Activated CD4-positive, alpha-beta T cell treated with anti-CD3 and anti-CD28 coated beads for 24 hours (primary cell): ENCODE data around the gene KLK8.
"Not testable (repeated sequence)": the region's sequence is repeated elsewhere in the genome, so short reads cannot be mapped to it uniquely, and the experiment has no call there.

ENCODE experiments used
- DNase-seq, 2 donors: peaks; one replicate each; pipeline ENCODE4 v3.0.0-alpha.2; 2020; ENCODE audit warnings: low read depth in 2 of 2

Gene KLK8

DNA sequence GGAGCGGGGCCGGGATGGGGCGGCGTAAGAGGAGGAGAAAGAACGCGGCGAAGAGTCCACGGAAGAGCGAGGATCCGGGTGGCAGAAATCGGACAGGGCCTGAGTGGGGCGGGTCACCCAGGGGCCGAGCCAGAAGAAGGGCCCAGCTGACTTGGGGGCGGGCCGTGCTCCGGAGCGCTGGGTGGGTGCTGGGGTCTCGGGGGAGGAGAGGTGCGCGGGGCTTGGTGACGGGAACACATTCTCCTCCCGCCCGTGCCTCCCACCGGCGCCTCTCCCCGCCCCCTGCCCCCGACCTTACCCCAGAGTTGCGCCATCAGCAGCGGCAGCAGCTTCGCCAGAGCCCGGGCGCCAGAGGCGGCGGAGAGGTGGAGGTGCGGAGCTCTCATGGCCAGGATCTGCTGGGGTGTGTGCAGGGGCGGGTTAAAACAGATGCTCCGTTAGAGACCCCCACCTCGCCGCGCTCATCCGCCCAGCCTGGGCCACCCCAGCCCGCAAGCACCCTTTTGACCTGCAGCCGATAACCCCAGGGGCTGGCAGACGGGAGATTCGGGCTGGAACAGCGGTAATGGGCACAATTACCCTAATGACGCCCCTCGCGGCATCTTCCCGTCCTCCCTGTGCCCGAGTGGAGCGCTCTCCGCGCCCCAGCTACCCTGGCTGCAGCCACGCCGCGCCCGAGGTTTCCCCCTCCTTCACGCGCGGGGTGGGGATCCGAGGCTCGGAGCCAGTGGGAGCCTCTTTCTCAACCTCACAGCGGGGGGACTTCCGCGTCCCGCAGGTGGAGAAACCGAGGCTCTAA lies 17.5 kb upstream of the KLK8 start:
- no peak for DNase-seq

DNA sequence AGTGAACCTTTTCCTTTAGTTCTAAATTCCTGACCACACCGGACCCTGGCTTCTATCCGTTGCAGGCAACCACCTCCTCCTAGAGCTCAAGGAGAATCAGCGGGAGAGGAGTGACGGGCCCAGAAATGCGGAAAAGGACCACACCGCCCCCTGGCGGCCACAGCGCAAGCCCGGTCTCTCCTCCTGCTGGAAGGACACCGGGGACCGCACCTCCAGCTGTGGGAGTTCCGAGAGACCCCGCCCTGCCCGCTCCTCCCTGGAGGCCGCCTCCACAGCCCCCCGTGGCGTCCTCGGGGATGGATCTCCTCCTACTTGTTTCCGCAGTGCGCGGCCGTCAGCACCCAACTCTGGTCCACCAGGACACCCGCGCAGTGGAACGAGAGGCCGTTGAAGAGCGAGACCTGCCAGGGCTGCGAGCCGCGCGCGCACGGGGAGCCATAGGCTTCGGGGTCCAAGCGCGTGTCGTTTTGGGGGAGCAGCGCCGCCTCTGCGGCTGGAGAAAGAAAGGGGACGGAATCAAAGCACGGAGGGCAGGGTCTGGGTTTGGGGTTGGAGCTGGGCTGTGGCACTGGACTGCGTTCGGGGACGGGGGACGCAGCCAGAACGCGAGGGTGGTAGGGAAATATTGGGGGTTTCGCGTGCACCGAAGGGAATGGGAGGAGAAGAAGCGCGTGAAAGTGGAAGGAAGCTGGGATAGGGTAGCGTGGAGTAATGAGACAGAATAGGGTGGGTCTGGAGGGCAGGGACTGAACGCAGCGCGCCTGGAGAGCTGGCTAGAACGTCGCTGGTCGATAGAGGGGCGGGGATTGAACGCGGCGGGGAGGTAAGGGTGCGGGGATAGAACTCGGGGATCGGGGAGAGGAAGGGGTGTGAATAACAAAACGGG lies 15.6 kb upstream of the KLK8 start:
- DNase-seq, result peak; percentile 39 to 62

DNA sequence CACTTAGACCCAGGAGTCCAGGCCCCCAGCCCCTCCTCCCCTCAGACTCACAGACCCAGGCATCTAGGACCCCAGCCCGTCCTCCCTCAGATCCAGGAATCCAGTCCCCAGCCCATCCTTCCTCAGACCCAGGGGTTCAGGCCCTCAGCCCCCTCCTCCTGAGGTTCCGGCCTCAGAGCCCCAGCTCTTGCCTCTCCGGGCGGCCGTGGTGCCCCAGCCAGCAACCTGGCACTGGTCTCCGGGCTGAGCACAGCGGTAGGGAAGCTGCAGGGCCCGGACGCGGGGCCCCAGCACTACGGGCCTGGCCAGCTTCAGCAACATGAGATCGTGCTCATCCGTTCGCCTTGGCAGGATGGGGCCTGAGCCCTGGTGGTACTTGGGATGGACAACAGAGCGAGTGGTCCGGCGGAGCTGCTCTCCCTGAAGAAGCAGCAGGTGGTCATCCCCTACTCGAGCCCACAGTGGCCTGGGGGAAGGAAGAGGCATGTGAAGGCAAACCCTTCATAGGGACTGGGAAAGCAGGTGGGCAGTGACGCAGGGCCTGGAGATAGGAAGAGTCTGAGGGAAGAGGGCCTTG lies 14.4 kb upstream of the KLK8 start:
- no peak for DNase-seq

DNA sequence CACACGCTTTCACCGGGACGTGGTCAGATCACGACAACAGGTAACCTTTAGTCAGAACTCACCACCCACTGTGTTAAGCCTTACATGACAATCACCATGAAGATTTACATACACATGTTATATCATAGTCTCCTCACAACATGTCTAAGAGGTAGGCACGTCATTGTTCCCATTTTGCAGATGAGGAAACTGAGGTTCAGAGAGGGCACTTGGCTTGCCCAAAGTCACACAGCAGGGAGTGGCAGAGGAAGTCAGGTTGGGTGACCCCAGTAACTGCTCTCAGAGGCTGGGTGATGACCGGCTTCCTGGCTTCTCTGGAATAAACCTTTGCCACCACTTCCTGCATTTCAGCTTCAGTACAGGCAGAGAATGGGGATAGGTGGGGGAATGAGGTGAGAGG lies 12.8 kb upstream of the KLK8 start:
- DNase-seq, result no peak

DNA sequence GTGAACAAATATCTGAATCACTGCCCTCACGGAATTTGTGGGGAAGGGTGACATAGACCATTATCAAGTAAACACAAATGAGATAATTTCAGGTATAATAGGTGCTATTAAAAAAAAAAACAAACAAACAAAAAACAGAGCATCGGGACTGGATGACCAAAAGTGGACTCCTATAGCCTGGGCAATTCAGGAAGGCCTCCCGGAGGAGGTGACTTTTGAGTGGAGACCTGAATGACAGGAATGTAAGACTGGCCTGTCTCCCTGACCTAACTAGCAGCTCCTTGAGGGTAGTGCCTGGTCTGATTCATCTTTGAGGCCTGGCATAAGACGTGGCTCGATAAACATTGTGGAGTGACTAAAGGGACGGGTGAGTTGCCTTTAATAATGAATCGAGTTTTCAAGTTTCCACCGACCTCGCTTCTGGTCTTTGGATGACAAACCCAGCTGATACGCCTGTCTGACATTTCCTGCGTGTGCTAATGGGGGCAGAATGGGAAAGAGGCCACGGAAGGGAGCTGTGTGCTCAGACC lies 11.3 kb upstream of the KLK8 start:
- DNase-seq, result no peak

DNA sequence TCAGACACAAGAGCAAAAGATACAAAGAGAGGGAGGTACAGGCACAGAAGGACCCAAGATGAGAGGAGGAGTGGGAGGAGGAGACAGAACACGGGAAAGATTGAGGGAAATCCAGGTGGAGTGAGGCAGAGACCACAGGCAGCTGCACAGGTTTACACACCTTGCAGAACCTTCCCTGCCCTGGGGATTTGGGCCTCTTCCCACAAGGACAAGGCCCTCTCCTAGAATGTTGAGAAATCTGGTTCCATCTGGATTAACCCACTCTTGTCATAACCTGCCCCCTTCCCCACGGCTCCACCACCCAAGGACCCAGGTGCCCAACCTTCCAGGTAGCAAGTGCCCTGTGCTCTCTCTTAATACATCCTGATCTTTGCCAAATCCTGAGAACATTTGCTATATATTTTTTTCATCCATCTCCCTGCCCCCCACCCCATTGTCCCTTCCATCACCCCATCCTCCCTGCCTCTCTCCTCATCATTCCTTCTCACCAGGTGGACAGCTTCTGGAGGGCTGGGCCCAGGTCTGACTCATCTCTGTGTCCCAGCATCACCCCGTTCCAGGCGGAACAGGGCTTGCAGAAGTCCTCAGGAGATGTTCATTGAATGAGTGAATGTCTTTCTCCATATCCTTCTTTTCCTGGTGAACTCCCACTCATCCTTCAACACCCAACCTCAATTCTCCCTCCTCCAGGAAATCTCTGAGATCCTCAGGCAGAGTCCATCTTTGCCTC lies 8.8 kb upstream of the KLK8 start:
- no peak for DNase-seq

DNA sequence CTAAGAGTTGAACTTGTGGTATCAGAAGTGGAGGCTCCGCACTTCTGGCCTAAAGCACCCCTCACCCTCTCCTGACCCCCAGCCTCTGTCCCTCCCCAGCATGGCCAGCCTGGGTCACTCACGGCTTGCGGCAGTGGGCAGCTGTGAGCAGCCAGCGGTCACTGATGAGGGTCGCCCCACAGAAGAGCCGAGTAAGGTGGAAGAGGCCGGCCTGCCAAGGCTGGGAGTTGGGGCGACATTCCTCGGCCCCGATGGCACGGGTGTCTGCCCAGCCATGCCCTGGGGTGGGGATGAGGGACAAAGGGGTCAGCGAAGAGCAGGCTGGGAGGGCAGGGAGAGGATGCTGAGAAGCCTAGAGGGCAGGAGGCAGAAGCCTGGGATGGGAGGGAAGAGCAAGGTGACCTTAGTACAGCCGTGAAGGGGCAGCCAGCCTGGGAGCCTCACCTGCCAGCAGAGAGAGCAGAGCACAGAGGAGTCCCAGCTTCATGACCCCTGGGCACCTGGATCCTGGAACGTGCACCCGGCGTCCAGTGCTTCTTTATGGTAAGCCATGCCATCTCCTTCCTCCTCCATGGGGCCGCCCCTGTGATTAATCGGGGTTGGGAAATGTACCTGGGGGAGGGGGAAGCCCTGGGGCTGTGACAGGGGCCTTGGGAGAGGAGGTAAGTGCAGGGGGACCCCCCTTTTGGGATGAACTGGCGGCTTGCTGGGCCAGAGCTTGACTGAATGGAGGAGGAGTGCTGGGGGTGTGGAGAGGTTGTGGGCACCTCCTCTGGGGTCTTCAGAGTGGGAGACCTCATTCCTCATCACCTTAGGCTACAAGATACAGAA lies 7.9 kb upstream of the KLK8 start:
- DNase-seq, result no peak

DNA sequence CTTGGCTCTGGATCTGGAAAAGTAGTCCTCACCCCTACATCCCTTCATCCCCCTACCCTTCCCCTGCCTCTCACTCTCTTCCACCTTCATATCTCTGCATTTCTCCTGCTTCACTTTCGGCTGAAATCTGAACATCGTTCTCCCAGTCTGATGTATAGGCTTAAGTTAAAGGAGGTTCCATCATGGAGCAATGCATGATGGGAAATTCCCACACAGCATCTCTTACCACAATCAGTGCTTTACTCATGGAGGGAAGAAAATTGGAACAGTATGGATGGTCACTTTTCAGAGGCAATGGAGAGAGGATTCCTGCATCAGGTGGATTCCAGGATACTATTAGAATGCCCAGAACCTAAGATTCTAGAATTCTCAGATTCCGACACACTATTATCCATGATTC lies 6.1 kb upstream of the KLK8 start:
- no peak for DNase-seq

DNA sequence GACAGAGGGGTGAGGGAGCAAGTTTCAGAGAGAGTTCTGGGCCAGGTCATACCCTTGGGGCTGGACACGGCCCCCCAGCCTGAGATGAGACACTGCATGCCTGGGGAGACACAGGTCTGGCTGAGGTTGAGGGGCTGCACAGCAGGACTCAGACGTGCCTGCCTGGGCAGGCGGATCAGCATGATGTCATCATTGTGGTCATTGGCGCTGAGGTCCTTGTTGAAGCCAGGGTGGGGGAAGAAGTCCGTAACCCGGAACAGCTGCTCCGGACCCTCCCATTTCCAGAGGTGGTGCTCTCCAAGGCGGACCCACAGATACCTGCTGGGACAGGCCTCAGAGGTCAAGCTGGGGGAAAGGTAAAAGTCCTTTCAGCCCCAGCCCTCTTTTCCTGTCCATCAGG lies 5.0 kb upstream of the KLK8 start:
- no peak for DNase-seq

DNA sequence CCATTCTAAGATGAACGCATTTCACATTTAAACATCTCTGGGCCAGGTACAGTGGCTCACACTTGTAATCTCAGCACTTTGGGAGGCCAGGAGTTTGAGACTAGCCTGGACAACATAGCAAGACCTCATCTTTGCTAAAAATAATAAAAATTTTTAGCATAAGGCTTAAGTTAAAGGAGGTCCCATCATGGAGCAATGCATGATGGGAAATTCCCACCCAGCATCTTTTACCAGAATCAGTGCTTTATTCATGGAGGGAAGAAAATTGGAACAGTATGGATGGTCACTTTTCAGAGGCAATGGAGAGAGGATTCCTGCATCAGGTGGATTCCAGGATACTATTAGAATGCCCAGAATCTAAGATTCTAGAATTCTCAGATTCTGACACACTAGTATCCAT lies 3.8 kb upstream of the KLK8 start:
- DNase-seq, result no peak

DNA sequence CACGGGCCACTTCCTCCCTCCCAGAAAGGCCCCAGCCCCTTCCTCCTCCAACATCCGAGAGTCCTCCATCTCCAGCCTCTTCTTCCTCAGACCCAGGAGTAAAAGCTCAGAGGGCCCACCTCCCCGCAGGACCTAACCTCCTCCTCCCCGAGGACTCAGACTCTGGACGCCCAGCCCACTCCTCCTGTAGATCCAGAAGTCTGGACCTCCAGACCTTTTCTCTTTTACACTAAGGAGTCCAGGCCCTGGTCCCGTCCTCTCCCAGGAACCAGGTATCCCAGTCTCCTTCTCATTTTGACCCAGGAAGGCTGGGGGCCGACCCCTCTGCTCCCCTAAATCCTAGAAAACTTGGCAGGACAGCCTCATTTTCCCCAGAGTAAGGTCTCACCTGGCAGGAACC lies 1.9 kb upstream of the KLK8 start:
- no peak for DNase-seq

DNA sequence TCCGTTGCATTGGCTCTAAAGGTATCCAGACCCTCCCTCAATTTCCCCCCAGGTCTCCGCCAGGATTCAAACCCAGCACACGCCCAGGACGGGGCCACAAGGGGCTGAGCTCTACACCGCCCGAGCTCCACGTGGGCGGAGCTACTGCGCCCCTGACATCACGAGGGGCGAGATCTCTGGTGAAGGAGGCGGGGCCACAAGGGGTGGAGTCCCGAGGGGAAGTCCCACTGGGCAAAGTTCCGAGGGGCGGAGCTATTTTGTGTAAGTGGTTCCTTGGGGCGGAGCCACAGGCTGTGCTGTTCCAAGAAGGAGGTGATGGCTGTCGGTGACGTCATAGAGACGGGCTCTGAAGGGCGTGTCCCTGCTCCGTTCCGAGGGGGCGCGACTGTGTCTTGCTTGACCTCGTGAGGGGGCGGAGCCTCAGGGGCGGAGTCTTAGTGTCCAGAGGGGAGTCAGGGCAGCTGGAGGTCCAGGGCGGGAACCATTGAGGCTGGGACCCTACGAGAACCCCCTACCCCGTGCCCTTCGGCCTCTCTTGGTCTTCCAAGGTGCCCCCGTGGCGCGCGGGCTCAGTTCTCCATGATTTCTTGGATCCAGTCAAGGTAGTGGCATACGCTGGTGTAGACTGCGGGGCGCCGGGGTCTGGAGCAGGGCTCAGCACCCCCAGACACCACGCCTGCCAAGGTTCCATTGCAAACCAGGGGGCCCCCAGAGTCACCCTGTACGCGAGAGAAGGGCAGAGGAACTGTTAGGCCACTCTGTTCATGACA lies 1.3 kb upstream of the KLK8 start:
- no peak for DNase-seq

DNA sequence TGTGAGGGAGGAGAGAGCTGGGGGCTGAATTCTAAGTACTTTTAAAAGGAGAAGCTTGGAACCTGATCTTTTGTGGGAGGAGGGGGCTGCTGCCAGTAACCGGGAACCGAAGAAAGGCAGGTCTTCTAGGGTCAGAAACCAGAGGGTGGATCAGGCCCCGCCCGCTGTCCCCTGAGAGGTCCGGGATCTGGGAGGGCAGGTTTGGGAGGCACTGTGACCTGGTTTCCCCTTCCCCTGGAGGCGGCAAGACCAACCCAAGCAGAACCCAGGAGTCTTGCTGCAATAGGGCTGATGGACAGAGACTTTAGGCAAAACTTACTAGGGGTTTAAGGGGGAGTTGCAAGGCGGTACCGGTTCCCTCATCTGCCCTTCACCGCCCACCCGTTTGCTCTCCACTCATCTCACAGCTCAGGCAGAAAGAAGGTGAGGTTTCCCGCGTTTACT lies 707 bp upstream of the KLK8 start:
- DNase-seq, result no peak

DNA sequence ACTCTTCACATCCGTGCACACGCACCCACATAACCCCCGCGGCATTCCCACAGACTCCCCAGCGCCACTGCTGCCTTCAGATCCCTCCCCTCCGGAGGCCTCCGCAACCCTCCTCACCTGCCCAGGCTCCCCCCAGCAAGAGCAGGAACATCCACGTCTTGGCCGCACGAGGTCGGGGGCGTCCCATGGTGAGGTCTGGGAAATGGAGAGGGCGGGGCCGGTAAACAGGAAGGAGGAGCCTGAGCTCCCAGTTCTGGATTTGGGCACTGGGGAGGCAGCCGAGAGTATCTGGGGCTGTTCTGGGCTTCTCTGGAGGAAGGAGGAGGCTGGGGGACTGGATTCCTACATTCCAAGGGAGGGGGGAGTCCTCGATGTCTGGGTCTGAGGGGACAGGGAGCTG lies 423 bp downstream of the KLK8 start:
- no peak for DNase-seq

DNA sequence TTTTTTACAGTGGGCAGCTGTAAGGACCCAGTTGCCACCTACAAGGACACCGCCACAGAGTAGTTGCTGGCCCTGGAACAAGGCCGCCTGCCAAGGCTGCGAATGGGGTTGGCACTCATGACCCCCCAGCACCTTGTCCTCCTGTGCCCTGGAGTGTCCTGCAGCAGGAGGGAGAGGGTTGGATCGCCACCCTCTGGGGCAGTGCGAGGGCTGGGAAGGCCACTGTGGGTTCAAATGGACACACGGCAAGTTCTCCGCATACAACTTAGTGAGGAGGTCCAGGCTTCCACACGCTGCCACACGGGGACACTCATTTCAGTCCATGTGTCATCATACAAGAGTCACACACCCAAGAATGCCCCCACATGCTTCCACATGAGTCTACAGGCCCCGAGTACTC lies 978 bp downstream of the KLK8 start:
- no peak for DNase-seq

DNA sequence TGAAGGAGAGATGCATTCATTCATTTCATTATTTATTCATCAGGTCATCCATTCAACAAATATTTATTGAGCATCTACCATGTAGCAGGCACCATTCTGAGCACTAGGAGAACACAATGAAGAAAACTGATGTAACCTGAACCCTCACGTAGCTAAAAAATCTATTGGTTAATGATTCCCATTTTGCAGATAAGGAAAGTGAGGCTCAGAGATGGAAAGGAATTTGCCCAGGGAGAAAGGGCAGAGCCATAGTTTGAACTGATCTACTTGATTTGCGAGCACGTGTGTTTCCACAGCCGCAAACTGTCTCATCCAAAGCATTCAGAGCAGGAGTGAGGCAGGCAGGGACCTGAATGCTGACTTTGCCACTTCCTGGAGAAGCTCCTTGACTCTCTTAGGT lies 2.7 kb downstream of the KLK8 start:
- DNase-seq, result no peak

DNA sequence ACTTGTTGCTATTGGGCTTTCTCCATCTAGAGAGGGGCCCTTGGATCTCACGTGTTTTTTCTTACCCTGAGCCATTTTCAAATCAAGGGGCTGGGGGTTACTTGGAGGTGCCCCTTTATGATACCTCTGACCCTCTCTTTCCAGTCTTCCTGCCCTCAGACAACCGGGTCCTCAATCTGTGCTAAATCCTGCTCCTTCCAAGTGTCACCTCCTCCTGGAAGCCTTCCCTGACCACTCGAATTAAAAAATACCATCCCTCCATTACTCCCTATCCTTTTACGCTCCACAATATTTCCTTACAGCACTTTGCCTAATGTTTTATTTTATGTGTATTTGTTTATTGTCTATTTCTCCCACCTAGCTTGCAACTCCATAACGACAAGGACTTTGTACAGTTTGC lies 3.3 kb downstream of the KLK8 start:
- DNase-seq, result no peak

DNA sequence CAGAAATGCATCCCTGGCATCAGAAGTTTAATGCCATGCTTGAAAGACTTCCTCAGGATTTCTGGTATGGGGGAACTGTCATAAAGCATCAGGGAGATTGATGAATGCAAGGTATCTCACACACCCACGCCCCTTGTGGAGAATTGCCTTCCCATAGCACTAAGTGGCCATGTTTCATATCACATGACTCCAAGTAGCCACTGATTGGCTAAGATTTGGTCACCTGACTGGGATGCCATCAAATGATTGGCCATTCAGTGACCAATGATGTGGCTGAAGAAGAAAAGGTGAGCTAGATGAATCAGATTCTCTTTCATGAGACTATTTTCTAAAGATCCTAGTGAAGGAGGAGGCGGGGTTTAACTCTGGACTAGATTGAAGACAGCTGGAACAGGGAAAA lies 7.3 kb downstream of the KLK8 start:
- no peak for DNase-seq

DNA sequence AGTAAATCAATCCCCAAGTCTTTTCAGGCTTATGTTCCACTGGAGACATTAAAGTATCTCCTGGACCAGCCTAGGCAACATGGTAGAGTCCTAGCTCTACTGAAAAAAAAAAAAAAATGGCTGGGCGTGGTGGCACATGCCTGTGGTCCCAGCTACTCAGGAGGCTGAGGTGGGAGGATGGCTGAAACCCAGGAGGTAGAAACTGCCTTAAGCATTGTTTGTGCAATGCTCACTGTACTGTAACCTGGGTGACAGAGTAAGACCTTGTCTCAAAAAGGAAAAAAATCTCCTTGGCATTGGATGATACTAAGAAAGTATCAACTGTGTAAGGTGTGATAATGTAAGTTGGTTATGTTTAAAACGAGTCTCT lies 8.8 kb downstream of the KLK8 start:
- no peak for DNase-seq

DNA sequence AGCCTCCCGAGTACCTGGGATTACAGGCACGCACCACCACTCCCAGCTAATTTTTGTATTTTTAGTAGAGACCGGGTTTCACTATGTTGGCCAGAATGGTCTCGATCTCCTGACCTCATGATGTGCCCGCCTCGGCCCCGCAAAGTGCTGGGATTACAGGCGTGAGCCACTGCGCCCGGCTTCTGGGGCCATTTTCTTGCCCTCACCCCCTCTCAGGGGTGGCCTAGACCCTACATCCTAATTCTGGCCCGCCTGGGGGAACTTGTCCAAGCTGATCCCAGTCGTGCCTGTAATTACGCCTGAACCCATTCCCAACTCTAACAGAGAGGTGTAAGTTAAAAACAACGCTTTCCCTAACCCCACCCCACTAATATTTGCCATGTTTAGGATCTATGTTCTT lies 17.0 kb downstream of the KLK8 start:
- not testable (repeated sequence) for DNase-seq
